ENCODE data around the gene UBA52. TPM values are rescaled to one million over a fixed set of nuclear protein-coding genes. Genes with fewer than 3 reads are reported as not detected.
"Not testable (repeated sequence)": the region's sequence is repeated elsewhere in the genome, so short reads cannot be mapped to it uniquely, and the experiment has no call there.

UBA52 gene
- total RNA-seq, 1 experiment from 2014 or later: 628 TPM

DNA sequence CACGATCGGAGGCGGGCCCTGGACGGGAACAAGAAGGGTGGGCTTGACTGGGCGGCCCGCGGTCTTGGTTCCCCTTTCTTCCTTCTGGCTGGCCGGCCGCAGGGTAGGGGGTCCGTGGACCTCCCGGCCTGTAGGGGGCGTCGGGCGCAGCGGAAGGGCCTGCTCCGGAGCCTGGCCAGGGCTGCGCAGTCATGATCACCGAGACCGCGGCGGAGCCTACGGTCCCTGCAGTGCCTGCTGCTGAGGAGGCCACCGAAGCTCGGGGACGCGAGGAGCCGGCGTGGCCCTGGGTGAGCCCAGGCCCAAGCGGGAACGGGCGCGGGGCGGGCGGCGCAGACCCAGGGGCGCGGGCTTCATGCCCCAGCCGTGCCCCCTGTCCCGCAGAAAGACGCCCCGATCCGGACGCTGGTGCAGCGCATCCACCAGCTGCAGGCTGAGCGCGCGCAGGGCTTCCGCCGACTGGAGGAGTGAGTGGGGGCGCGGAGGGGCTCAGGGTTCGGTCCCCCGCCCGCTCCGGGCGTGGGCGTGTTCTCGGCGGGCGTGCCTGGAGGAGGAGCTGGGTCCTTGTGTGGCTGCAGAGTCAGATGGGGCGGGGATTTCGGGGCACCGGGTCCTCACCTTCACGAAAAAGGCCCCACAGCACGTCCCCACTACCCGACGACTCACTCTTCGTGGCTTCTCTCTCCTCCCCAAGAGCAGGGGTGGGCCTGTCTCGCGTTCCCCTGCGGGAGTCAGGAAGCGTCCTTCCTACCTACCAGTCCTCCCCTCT lies 17.1 kb downstream of the UBA52 start, which contains the start of gene REX1BD:
Gene REX1BD, plus strand, starts transcription at position 188 of the 769 bp plus-strand sequence. Its CDS starts 4 bp downstream, at position 192.
- peak; percentile 88 for DNase-seq (ENCODE audit: low read depth)
- in situ Hi-C loops (cut with HindIII; ENCODE audit: low pct_unique_long_range_greater_than_20kb, low sequenced_read_pairs): no loop called here

GRCh38 chr19:18589380-18590272 lies 18.0 kb downstream of the UBA52 start:
- peak; percentile 91 for DNase-seq (ENCODE audit: low read depth)
- in situ Hi-C loops (cut with HindIII; ENCODE audit: low pct_unique_long_range_greater_than_20kb, low sequenced_read_pairs): no loop called here

DNA sequence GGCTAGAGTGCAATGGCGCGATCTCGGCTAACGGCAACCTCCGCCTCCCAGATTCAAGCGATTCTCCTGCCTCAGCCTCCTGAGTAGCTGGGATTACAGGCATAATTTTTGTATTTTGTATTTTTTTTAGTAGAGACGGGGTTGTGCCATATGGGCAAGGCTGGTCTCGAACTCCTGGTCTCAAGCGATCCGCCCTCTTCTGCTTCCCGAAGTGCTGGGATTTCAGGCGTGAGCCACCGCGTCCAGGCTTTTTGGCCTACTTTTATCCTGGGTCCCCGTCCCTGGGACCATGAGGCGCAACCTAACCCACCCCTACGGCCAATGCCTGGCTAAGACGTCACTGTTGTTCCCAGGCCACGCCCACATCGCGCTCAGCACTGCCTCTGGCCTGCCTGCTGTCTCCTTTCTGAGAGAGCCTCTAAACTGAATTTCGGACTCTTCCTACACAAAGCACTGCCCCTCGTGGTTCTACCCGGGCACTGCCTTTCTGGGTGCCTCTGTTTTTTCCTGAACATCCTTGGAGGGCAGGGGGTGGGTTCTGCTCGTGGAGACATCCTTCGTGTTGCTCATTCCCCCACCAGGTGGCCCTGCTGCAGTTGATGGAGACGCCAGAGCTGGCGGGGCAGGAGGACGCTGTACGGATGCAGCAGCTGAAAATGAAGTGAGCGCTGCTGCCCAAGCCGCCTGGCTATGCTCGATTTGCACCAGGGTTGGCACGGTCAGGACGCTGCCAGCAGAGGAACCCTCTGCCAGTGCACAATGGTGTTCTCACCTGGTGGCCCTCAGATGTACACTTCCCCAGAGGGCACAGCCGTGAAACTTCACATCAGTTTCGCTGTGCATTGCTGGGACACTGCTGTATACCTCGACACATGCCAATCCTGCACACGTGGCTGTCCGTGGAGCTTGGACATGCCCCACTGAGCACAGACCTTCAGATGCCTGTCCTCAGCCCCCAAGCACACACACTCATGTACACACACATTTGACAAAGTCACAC lies 18.9 kb downstream of the UBA52 start:
- in situ Hi-C loops (cut with HindIII; ENCODE audit: low pct_unique_long_range_greater_than_20kb, low sequenced_read_pairs): no loop called here

GRCh38 chr19:18591735-18592385 lies 20.2 kb downstream of the UBA52 start:
- in situ Hi-C loops (cut with HindIII; ENCODE audit: low pct_unique_long_range_greater_than_20kb, low sequenced_read_pairs): no loop called here
- no peak for DNase-seq (ENCODE audit: low read depth)

More for the DNA sequence above, 18.9 kb downstream of the UBA52 start:
- DNase-seq (ENCODE audit: low read depth): peak; percentile 98

- in situ Hi-C loops (cut with HindIII; ENCODE audit: low pct_unique_long_range_greater_than_20kb, low sequenced_read_pairs); DNase-seq (ENCODE audit: low read depth): not testable (repeated sequence)
These were observed 21.1 kb downstream of the UBA52 start for GRCh38 chr19:18592732-18593131.

GRCh38 chr19:18593367-18594095 lies 21.9 kb downstream of the UBA52 start:
- in situ Hi-C loops (cut with HindIII; ENCODE audit: low pct_unique_long_range_greater_than_20kb, low sequenced_read_pairs): no loop called here
- DNase-seq (ENCODE audit: low read depth): no peak

- DNase-seq (ENCODE audit: low read depth): peak; percentile 81
- in situ Hi-C loops (cut with HindIII; ENCODE audit: low pct_unique_long_range_greater_than_20kb, low sequenced_read_pairs): no loop called here
These were observed 22.6 kb downstream of the UBA52 start for GRCh38 chr19:18594096-18594823.

DNA sequence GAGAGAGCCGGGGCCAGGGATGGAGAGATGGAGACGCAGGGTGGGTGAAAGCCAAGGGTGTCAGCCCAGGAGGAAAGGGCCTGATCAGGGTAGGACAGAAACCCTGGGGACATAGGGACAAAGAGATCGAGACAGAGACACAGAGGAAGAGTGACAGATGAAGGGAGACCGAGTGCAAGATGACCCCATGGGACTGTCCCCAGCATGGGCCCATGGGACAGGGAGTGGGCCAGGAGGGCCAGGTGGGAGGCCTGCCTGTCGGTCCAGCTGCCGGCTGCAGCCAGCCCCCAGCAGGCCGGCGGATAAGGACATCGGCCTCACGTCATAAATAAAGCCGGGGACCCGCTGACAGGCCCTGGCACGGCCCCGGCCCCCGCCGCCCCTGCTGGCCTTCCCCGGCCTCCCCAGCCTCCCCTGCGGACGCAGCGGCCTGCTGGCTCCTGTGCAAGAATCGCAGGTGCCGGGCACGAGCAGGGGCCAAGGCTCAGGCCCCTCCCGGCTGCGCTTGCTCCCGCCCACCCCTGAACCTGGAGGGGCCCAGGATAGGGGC lies 23.2 kb downstream of the UBA52 start:
- DNase-seq (ENCODE audit: low read depth): no peak
- in situ Hi-C loops (cut with HindIII; ENCODE audit: low pct_unique_long_range_greater_than_20kb, low sequenced_read_pairs): no loop called here

GRCh38 chr19:18595475-18595874 lies 23.8 kb downstream of the UBA52 start:
- no peak for DNase-seq (ENCODE audit: low read depth)
- in situ Hi-C loops (cut with HindIII; ENCODE audit: low pct_unique_long_range_greater_than_20kb, low sequenced_read_pairs): no loop called here

GRCh38 chr19:18596752-18597157 lies 25.1 kb downstream of the UBA52 start:
- DNase-seq (ENCODE audit: low read depth): no peak
- in situ Hi-C loops (cut with HindIII; ENCODE audit: low pct_unique_long_range_greater_than_20kb, low sequenced_read_pairs): no loop called here

GRCh38 chr19:18597809-18598660 lies 26.4 kb downstream of the UBA52 start:
- in situ Hi-C loops (cut with HindIII; ENCODE audit: low pct_unique_long_range_greater_than_20kb, low sequenced_read_pairs): no loop called here

GRCh38 chr19:18599485-18599884 lies 27.8 kb downstream of the UBA52 start:
- in situ Hi-C loops (cut with HindIII; ENCODE audit: low pct_unique_long_range_greater_than_20kb, low sequenced_read_pairs): no loop called here
- no peak for DNase-seq (ENCODE audit: low read depth)

More at GRCh38 chr19:18597809-18598660, 26.4 kb downstream of the UBA52 start:
- no peak for DNase-seq (ENCODE audit: low read depth)

GRCh38 chr19:18600692-18601397 lies 29.2 kb downstream of the UBA52 start:
- DNase-seq (ENCODE audit: low read depth); in situ Hi-C loops (cut with HindIII; ENCODE audit: low pct_unique_long_range_greater_than_20kb, low sequenced_read_pairs): not testable (repeated sequence)

DNA sequence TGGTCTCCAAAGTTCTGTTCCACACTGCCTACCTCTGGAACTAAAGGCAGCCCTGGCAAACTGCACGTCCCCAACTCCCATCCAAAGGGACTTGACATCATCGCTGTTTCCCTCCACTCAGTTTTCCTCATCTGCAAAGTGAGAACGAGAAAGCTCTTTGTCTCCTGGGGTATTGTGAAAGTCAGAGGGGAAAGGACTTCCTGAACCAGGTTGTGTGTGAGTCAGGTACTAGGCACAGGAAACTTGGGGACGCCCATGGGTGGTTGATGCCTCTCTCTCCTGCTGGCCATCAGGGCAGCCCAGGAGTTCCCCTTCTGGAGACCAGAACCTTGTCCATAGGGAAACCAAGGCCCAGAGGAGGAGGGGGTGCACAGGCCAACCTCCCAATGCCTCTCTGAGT lies 30.2 kb downstream of the UBA52 start:
- in situ Hi-C loops (cut with HindIII; ENCODE audit: low pct_unique_long_range_greater_than_20kb, low sequenced_read_pairs): no loop called here

More for the DNA sequence above, 30.2 kb downstream of the UBA52 start:
- DNase-seq (ENCODE audit: low read depth): no peak

All from Caki2 (cell line).